Testis (tissue), 2 donors: ENCODE measurements around the gene MYL6.

Experiments used
- POLR2A ChIP-seq: fragments of 450-650 bp; IDR thresholded peaks from one replicate; pipeline ENCODE4 v1.6.1; 2017; ENCODE audit warnings: antibody characterized with exemption, mild to moderate bottlenecking, moderate library complexity
- TF ChIP-seq, protein P1 (sequence below), 3 experiments: fragments of 450-650 bp in 2 of 3; fragments of 200-600 bp in 1 of 3; sonication (generic) in 1 of 3; IDR thresholded peaks; one replicate each; pipeline ENCODE4 v1.5.1; 2016 to 2019; ENCODE audit warnings: antibody characterized with exemption in 3 of 3, mild to moderate bottlenecking in 2 of 3, moderate library complexity in 1 of 3

DNA sequence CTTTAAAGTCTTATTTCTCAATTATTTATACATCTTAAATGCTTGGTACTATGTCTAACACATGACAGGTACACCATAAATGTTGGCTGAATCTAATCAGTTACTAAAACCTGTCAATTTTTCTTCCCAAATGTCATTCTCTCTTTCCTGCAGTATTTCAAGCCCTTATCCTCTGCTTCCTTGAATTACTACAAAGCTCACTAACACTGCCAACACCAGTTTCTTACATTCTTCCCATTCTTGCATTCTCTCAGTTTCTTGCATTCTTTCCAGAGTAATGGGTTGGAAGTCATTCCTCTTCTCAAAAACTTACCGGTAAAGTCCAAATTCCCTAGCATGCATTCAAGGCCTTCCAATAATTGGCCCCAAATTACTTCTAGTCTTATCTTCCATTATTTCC, 40.7 kb downstream of the MYL6 start:
- TF ChIP-seq, protein P1, sequence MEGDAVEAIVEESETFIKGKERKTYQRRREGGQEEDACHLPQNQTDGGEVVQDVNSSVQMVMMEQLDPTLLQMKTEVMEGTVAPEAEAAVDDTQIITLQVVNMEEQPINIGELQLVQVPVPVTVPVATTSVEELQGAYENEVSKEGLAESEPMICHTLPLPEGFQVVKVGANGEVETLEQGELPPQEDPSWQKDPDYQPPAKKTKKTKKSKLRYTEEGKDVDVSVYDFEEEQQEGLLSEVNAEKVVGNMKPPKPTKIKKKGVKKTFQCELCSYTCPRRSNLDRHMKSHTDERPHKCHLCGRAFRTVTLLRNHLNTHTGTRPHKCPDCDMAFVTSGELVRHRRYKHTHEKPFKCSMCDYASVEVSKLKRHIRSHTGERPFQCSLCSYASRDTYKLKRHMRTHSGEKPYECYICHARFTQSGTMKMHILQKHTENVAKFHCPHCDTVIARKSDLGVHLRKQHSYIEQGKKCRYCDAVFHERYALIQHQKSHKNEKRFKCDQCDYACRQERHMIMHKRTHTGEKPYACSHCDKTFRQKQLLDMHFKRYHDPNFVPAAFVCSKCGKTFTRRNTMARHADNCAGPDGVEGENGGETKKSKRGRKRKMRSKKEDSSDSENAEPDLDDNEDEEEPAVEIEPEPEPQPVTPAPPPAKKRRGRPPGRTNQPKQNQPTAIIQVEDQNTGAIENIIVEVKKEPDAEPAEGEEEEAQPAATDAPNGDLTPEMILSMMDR (IDR thresholded peaks at IDR 0.05) = no peak
- TF ChIP-seq POLR2A = no peak
